Osteocyte (in vitro differentiated cells): ENCODE measurements around the gene RNU7-1. TPM values are rescaled to one million over a fixed set of nuclear protein-coding genes. Genes with fewer than 3 reads are reported as not detected.

ENCODE experiments used
- DNase-seq: peaks from one replicate; pipeline ENCODE4 v3.0.0; 2021; ENCODE audit warnings: mixed read lengths; ENCODE audit not compliant: unreplicated experiment; ENCODE audit errors: extremely low spot score
- H3K27ac Mint-ChIP-seq: one replicate; pipeline ENCODE4 v1.8.0; 2021; ENCODE audit warnings: mild to moderate bottlenecking, mixed read lengths; ENCODE audit not compliant: unreplicated experiment
- H3K27me3 Mint-ChIP-seq: one replicate; pipeline ENCODE4 v1.8.0; 2021; ENCODE audit warnings: mixed read lengths; ENCODE audit not compliant: unreplicated experiment
- H3K36me3 Mint-ChIP-seq: one replicate; pipeline ENCODE4 v1.8.0; 2021; ENCODE audit warnings: mixed read lengths; ENCODE audit not compliant: unreplicated experiment
- H3K4me1 Mint-ChIP-seq: one replicate; pipeline ENCODE4 v1.8.0; 2021; ENCODE audit warnings: mixed read lengths; ENCODE audit not compliant: unreplicated experiment
- H3K4me3 Mint-ChIP-seq: one replicate; pipeline ENCODE4 v1.8.0; 2021; ENCODE audit warnings: mild to moderate bottlenecking, moderate library complexity, mixed read lengths; ENCODE audit not compliant: unreplicated experiment
- H3K9me3 Mint-ChIP-seq: one replicate; pipeline ENCODE4 v1.8.0; 2021; ENCODE audit warnings: mixed read lengths; ENCODE audit not compliant: unreplicated experiment
- CTCF ChIP-seq: fragments of 200-600 bp; sonication (generic); IDR thresholded peaks from 2 replicates; pipeline ENCODE4 v1.5.0; 2021; ENCODE audit warnings: antibody characterized with exemption, mild to moderate bottlenecking, moderate library complexity
- total RNA-seq: library from RNA; stranded (reverse); gene quantifications from 2 replicates; pipeline ENCODE4 v1.2.1, GENCODE V29; 2021

The RNU7-1 gene
- total RNA-seq, 1 donor from 2014 or later: not detected

DNA sequence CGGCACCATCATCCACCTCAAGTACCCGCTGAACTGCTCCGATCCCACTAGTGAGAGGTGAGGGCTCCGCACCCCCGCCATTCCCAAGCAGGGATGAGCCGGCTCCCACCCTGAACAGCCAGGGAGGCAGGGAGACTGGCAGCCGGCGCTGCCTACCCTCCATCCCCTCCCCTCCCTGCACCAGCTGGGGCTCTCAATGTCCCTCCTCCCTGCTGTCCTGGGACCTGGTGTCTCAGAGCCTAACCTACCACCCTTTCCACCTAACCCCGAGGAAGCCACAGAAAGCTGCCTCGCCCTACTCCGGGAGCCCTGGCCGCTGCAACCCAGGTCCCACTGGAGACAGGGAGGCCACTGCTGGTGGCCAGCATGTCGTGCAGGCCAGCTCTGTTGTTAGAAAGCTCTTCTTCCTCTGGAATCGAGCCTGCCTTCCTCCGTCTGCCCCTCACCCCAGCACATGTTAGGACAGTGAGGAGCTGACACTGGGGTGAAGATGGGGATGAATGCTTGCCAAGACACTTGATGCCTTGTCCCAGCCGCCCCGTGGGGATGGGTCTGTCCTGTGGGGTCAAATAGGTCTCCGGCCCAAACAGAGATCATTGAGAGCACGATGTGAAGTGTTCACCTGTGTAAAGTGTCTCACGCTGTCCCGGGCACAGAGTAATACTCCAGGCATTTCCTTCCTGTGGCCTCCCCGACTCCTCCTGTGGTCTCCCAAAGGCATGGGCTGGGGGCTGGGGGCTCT lies 8.7 kb downstream of the RNU7-1 start:
- Mint-ChIP-seq H3K27me3 (no peaks in the 10 kb centered on the region), H3K4me3 (no peak overlapping the region), H3K4me1 (peaks cover 23% of the 10 kb centered on the region), H3K36me3 (peaks cover 4% of the 10 kb centered on the region), H3K9me3 (no peaks in the 10 kb centered on the region), H3K27ac (no peak overlapping the region)
- no peak for DNase-seq
- TF ChIP-seq CTCF: no peak

DNA sequence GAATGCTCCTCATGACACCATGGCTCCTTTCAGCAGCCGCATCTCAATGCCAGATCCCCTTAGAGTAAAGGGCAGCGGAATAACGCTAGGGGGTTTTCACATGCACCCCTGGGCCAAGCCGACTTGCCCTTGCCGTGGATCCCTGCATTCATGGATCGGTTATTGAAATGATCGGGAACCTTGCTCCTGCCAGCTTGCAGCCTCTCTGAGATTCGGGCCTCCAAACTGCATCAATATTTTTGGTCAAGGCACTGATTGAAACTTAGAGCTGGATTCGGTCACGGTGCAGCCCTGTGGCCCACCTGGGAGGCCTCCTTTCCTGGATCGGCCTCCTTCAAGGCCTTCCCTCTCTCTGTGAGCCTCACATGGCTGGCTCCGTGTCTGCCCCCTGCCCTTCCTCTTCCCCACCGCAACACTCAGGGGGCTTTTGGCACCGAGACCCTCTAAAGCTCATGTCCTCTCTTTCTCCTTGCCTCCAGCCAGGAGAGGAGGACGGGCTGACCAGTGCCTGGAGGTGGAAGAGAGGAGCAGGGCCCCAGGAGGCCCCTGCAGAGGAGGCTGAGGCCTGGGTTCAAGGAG lies 9.3 kb downstream of the RNU7-1 start:
- Mint-ChIP-seq H3K9me3 (no peaks in the 10 kb centered on the region), H3K36me3 (no peaks in the 10 kb centered on the region), H3K27me3 (no peaks in the 10 kb centered on the region), H3K4me3 (no peak overlapping the region), H3K4me1 (peaks cover 23% of the 10 kb centered on the region), H3K27ac (peak overlapping the region; percentile 90)
- DNase-seq: no peak
- no peak for TF ChIP-seq CTCF

GRCh38 chr12:6953442-6954315 lies 10.1 kb downstream of the RNU7-1 start:
- Mint-ChIP-seq H3K27me3 (no peaks in the 10 kb centered on the region), H3K4me1 (peaks cover 23% of the 10 kb centered on the region), H3K4me3 (no peak overlapping the region), H3K27ac (peak overlapping the region; percentile 90), H3K36me3 (no peaks in the 10 kb centered on the region), H3K9me3 (no peaks in the 10 kb centered on the region)
- no peak for DNase-seq
- no peak for TF ChIP-seq CTCF

DNA sequence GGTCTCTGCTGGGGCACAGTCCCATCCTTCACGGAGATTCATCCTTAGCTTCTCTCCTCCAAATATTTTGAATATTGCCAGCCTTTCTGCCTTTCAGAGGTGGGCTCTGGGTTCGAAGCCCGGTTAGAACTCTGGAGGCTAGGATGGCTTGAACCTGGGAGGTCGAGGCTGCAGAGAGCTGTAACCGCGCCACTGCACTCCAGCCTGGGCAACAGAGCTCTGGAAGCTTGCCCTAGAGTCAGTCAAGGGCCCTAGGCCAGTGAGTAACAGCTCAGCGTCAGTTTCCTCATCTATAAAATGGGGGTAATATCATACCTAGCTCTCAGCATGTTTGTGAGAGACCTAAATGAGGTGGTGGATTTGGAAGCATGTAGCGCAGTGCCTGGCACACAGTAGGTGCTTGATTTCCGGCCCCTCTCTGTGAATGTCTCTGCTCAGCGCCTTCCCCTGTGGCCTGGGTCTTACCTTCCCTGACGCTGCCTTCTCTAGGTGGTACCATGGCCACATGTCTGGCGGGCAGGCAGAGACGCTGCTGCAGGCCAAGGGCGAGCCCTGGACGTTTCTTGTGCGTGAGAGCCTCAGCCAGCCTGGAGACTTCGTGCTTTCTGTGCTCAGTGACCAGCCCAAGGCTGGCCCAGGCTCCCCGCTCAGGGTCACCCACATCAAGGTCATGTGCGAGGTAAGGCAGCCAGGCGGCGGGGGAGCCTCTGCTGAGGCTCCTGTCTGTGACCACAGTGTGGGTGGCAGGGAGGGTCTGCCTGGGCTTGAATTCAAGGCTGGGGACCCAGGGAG lies 10.9 kb downstream of the RNU7-1 start:
- DNase-seq: no peak
- H3K9me3 Mint-ChIP-seq: no peaks in the 10 kb centered on the region
- TF ChIP-seq CTCF: no peak
- H3K4me3 Mint-ChIP-seq: no peak overlapping the region
- H3K27me3 Mint-ChIP-seq: no peaks in the 10 kb centered on the region
- H3K36me3 Mint-ChIP-seq: no peaks in the 10 kb centered on the region
- H3K27ac Mint-ChIP-seq: peak overlapping the region; percentile 90
- H3K4me1 Mint-ChIP-seq: peaks cover 27% of the 10 kb centered on the region
